Renal cortical epithelial cell (primary cell): Measurements from ENCODE around the gene NDUFB6. TPM values are rescaled to one million over a fixed set of nuclear protein-coding genes. Genes with fewer than 3 reads are reported as not detected.
"Not testable (repeated sequence)": the region's sequence is repeated elsewhere in the genome, so short reads cannot be mapped to it uniquely, and the experiment has no call there.

Source experiments
- DNase-seq: peaks from one replicate; pipeline ENCODE4 v3.0.0-alpha.2; 2011; ENCODE audit warnings: low read depth
- total RNA-seq: library from RNA; depleted of rRNA; stranded (reverse); fragments of >200 nt; gene quantifications from 2 replicates; pipeline ENCODE4 v1.2.3, GENCODE V29; 2014

NDUFB6 gene
- total RNA-seq, 1 donor from 2014 or later, result 43.8 TPM

DNA sequence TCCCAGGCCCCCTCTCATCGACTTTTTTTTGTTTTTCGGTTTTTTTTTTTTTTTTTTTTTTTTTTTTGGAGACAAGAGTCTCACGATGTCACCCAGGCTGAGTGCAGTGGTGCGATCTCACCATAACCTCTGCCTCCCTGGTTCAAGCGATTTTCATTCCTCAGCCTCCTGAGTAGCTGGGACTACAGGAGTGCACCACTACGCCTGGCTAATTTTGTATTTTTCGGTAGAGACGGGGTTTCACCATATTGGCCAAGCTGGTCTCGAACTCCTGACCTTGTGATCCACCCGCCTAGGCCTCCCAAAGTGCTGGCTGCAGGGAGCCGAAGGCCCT is 48.4 kb downstream of the NDUFB6 start:
- DNase-seq, result not testable (repeated sequence)

DNA sequence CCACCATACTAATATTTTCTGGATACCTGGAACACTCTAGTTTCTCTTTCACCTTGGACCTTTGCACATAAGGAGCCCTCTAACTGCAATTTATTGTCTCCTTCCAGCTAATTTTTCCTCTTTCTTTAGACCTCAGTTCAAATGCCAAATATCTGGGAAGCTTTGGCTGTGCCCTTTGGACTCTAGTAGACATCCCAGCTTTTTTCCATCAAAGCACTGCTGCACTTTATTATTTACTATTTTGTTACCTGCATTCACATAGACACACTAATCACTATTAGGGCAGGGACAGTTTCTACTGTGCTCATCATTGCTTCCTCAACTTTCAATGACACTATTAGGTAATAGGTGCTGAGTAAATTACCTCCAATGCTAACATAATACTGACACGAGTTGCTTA is 49.0 kb downstream of the NDUFB6 start:
- DNase-seq, result no peak

DNA sequence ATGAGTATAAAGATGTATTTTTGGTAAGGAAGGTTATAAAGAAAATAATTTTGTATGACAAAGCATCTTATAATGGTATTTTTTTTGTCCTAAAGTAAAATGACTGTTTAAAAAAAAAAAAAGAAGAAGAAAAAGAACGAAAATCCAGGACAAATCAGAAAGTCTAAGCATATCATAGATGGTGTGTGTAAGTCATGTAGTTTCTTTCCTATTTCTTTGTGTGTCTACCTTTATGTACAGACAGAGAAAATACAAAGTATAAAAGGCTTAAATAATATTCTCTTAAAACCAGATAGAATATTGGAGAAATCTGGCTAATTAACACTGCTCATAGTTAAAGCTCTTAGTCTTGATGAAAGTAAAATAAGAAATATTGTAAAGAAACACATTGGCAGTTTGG is 54.7 kb downstream of the NDUFB6 start:
- DNase-seq, result no peak

DNA sequence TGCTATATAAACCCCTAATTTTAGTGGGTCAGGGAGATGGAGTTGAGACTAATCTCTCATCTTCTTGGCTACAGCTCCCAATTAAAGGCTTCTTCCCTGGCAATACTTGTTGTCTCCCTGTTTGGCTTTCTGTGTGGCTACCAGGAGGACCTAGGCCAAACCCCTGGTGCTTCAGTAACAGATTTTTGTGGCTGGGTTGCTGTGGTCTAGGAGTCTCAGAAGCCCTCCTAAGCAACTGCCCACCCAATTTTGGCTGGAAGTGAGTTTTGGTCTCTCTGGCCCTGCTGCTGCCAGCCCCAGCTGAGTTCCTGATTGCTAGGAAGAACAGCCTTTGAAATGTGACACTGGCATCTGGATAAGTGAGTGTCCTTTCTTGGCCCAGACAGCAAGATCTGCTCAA is 56.7 kb downstream of the NDUFB6 start:
- no peak for DNase-seq

DNA sequence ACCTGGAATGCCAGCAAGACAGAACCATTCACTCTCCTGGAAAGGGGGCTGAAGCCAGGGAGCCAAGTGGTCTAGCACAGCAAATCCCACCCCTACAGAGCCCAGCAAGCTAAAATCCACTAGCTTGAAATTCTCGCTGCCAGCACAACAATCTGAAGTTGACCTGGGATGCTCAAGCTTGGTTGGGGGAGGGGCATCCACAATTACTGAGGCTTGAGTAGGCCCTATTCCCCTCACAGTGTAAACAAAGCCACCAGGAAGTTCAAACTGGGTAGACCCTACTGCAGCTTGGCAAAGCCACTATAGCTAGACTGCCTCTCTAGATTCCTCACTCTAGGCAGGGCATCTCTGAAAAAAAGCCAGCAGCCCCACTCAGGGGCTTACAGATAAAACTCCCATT is 64.2 kb downstream of the NDUFB6 start:
- DNase-seq, result no peak

DNA sequence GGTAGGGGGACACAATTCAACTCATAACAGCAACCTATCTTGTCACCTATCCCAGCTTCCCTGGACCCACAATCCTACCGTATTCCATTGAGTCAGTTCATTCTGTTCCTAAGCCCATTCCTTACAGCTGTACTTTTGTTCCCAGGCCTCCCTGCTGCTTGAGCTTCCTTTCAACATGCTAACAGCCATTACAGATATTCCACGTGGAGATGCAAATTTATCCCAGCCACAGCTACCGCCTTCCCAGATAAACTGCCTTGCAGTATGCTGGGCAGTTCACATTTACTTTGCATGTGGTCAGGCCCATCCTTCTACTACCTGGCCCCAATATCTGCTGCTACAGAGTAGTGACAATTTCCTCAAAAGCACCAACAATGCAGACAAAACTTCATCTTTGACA is 70.0 kb downstream of the NDUFB6 start:
- DNase-seq, result no peak

Other genes starting within 250 kb of the NDUFB6 start
- gene ACO1, start 188.5 kb downstream of the NDUFB6 start, total RNA-seq, result 78.0 and 190 TPM in 2 replicates
- 28.6 and 49.7 TPM in 2 replicates for gene RIGI, start 47.0 kb downstream of the NDUFB6 start, total RNA-seq
- 2.3 and 6.8 TPM in 2 replicates for gene SMIM27, start 20.8 kb downstream of the NDUFB6 start, total RNA-seq
- gene TOPORS, start 20.6 kb downstream of the NDUFB6 start, total RNA-seq, result 44.3 and 49.0 TPM in 2 replicates
- gene TAF1L, start 62.5 kb upstream of the NDUFB6 start, total RNA-seq, result under 0.01 TPM in 1 of 2 replicates, not detected in the other
- not detected in 2 replicates for gene TMEM215, start 210.4 kb upstream of the NDUFB6 start, total RNA-seq